Pancreas (tissue), 10 donors: ENCODE data around the gene KIDINS220. TPM values are rescaled to one million over a fixed set of nuclear protein-coding genes. Genes with fewer than 3 reads are reported as not detected.

Source experiments
- ATAC-seq, 4 donors: fragments of 200-7000 bp; cut with Tn5 transposase; one replicate each; pipeline versions ENCODE4 v1.8.0 to v1.9.1; 2020; ENCODE audit warnings: mild to moderate bottlenecking in 4 of 4, moderate library complexity in 4 of 4
- DNase-seq, 6 donors: peaks; one replicate each; pipeline ENCODE4 v3.0.0-alpha.2; 2020
- FAIRE-seq: peaks from 2 replicates; lab custom pipeline; 2012; peaks lifted over from hg19 to GRCh38; lab: Jason Lieb, UNC
- H3K27ac ChIP-seq, 4 donors: fragments of 200-600 bp; sonication (generic); 1 replicate in 3 of 4; 2 replicates in 1 of 4; pipeline versions ENCODE4 v1.5.0 to v1.8.0; 2020
- H3K27me3 ChIP-seq, 4 donors: fragments of 200-600 bp; one replicate each; pipeline ENCODE4 v1.8.0; 2021
- H3K36me3 ChIP-seq, 3 donors: fragments of 200-600 bp; sonication (generic) in 1 of 3; one replicate each; pipeline versions ENCODE4 v1.5.0 to v1.8.0; 2020 to 2021
- H3K4me1 ChIP-seq, 3 donors: fragments of 200-600 bp; one replicate each; pipeline ENCODE4 v1.8.0; 2021
- H3K4me3 ChIP-seq, 4 donors: fragments of 200-600 bp; sonication (generic) in 2 of 4; one replicate each; pipeline versions ENCODE4 v1.5.0 to v1.8.0; 2020 to 2021
- H3K9me3 ChIP-seq, 4 donors: fragments of 200-600 bp; one replicate each; pipeline ENCODE4 v1.8.0; 2021
- CTCF ChIP-seq, 4 donors: fragments of 200-600 bp; sonication (generic) in 3 of 4; IDR thresholded peaks; one replicate each; pipeline versions ENCODE4 v1.5.0 to v1.8.0; 2021; ENCODE audit warnings: antibody characterized with exemption in 4 of 4
- WGBS, 2 donors: extraction: QIAGEN DNeasy Blood & Tissue Kit; methylation state at CpG; one replicate each; pipeline ENCODE4 v1.1.7; 2013; 5-methylcytosine and 5-hydroxymethylcytosine counted together
- intact Hi-C, 3 donors: fragments of 100-400 bp; cut with DNase I; formaldehyde crosslinking; loops; one replicate each; pipeline versions ENCODE4 v1.11.1 to v1.14.2; 2022
- polyA plus RNA-seq, 2 donors: library from polyadenylated mRNA; stranded (reverse); fragments of 200-250 nt; gene quantifications; one replicate each; pipeline ENCODE4 v1.2.3, GENCODE V29; 2013
- total RNA-seq, 6 donors: library from RNA; stranded (reverse); fragmentation: NEBNext Ultra II Directional in 4 of 6; extraction: Animal tissue kit (Norgen Biotek cat#: 25700) in 4 of 6; gene quantifications; one replicate each; pipeline versions ENCODE4 v1.2.1 to v1.2.4, GENCODE V29; 2021 to 2023
- donor health status: healthy with polysubstance abuse.
- donor health status: DM: no; HTN: no; CAD: no; lungs with moderate emphysema.
- donor health status: DM: no; HTN: no; CAD: no.
- donor health status: control.
- donor health status: control.
- donor health status: Bipolar disorder and iron deficiency.
- donor health status: DM: yes; HTN: yes; CAD: no.
- donor health status: DM: no; HTN: no; CAD: no.
- donor health status: DM: no; HTN: no; CAD: no.
- donor health status: DM: yes; HTN: yes; CAD: no.

Gene KIDINS220
- total and polyA plus RNA-seq, 8 donors: 8.5 to 34.3 (median 18.2) TPM

DNA sequence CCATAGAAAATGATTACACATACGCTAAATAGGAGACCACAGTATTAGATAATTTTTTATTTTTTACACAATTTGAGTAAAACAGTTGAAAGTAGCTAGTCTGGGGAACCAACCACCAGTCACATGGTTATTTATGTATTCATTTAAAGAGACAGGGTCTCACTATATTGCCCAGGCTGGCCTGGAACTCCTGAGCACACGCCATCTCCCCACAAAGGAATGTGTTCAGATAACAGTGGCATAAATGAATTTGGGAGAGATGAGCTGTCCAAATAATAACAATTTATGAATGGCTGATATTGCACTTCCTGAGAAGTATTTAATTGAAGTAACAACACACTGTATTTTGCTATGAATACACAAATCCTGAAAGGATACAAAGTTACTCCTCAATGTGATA, 39.7 kb downstream of the KIDINS220 start:
- no peak for TF ChIP-seq CTCF (IDR thresholded peaks at IDR 0.05)
- WGBS, 2 donors: 95 to 97% methylated on average over 2 of the region's 2 CpGs

GRCh38 chr2:8796878-8797550, 40.4 kb downstream of the KIDINS220 start:
- DNase-seq (no peak), FAIRE-seq (no peak), ATAC-seq (no peak)
- Histone ChIP-seq H3K9me3 (no peaks in the 10 kb centered on the region), H3K27ac (no peak overlapping the region), H3K4me3 (no peak overlapping the region), H3K4me1 (no peaks in the 10 kb centered on the region), H3K36me3 (peaks cover 0 to 40% (median 11%) of the 10 kb centered on the region in 3 donors), H3K27me3 (no peaks in the 10 kb centered on the region)
- 84 to 87% methylated on average over 6 of the region's 6 CpGs for WGBS, 2 donors
- no peak for TF ChIP-seq CTCF (IDR thresholded peaks at IDR 0.05)
- intact Hi-C loops: no loop called here

More for the DNA sequence above, 39.7 kb downstream of the KIDINS220 start:
- no peak for FAIRE-seq
- intact Hi-C loops: no loop called here
- no peak overlapping the region for H3K4me3 ChIP-seq
- no peak for ATAC-seq
- no peaks in the 10 kb centered on the region for H3K9me3 ChIP-seq
- H3K4me1 ChIP-seq: no peaks in the 10 kb centered on the region
- H3K27me3 ChIP-seq: no peaks in the 10 kb centered on the region
- H3K36me3 ChIP-seq: peaks cover 0 to 40% (median 11%) of the 10 kb centered on the region in 3 donors
- DNase-seq: no peak
- H3K27ac ChIP-seq: no peak overlapping the region

GRCh38 chr2:8796315-8796848, 41.0 kb downstream of the KIDINS220 start:
- peaks cover 0 to 40% (median 11%) of the 10 kb centered on the region in 3 donors for H3K36me3 ChIP-seq
- WGBS, 2 donors: 85 to 86% methylated on average over 9 of the region's 9 CpGs
- no peak overlapping the region for H3K4me3 ChIP-seq
- TF ChIP-seq CTCF (IDR thresholded peaks at IDR 0.05): no peak
- no peak for DNase-seq
- ATAC-seq: no peak
- FAIRE-seq: no peak
- intact Hi-C loops: no loop called here
- no peaks in the 10 kb centered on the region for H3K9me3 ChIP-seq
- H3K27ac ChIP-seq: no peak overlapping the region
- no peaks in the 10 kb centered on the region for H3K4me1 ChIP-seq
- no peaks in the 10 kb centered on the region for H3K27me3 ChIP-seq

GRCh38 chr2:8794923-8795825, 42.2 kb downstream of the KIDINS220 start:
- ATAC-seq (peak in 1 of 4 donors; percentile 56), DNase-seq (no peak), FAIRE-seq (no peak)
- WGBS, 2 donors: 94 to 95% methylated on average over 8 of the region's 8 CpGs
- H3K4me1 ChIP-seq: no peaks in the 10 kb centered on the region
- H3K36me3 ChIP-seq: peaks cover 3 to 45% (median 11%) of the 10 kb centered on the region in 3 donors
- intact Hi-C loops: no loop called here
- H3K4me3 ChIP-seq: no peak overlapping the region
- H3K27ac ChIP-seq: no peak overlapping the region
- no peaks in the 10 kb centered on the region for H3K9me3 ChIP-seq
- H3K27me3 ChIP-seq: no peaks in the 10 kb centered on the region
- no peak for TF ChIP-seq CTCF (IDR thresholded peaks at IDR 0.05)
